Mesendoderm (in vitro differentiated cells): ENCODE data around the gene PANX1.
"Not testable (repeated sequence)": the region's sequence is repeated elsewhere in the genome, so short reads cannot be mapped to it uniquely, and the experiment has no call there.

ENCODE experiments used
- DNase-seq: peaks from one replicate; pipeline ENCODE4 v3.0.0; 2013
- H2AK5ac ChIP-seq: 2 replicates; pipeline ENCODE4 v1.6.1; 2013; ENCODE audit warnings: low read length, inconsistent platforms
- H2BK120ac ChIP-seq: 2 replicates; pipeline ENCODE4 v1.6.1; 2013; ENCODE audit warnings: low read depth, mild to moderate bottlenecking, low read length, moderate library complexity, mixed read lengths
- H2BK15ac ChIP-seq: replicated peaks from 2 replicates; pipeline ENCODE4 v1.6.1; 2013; ENCODE audit warnings: low read depth, mild to moderate bottlenecking, moderate library complexity
- H2BK5ac ChIP-seq: 2 replicates; pipeline ENCODE4 v1.6.1; 2013; ENCODE audit warnings: low read length, inconsistent platforms
- H3K18ac ChIP-seq: 2 replicates; pipeline ENCODE4 v1.6.1; 2013; ENCODE audit warnings: mild to moderate bottlenecking, low read length, mixed read lengths
- H3K23ac ChIP-seq: one replicate; pipeline ENCODE4 v1.6.1; 2013; ENCODE audit warnings: low read length
- H3K27ac ChIP-seq: 2 replicates; pipeline ENCODE4 v1.5.1; 2013; ENCODE audit warnings: low read depth, mild to moderate bottlenecking, inconsistent platforms, low read length, moderate library complexity
- H3K27me3 ChIP-seq: 2 replicates; pipeline ENCODE4 v1.6.1; 2013; ENCODE audit warnings: low read length, control low read depth, mild to moderate bottlenecking, inconsistent platforms; ENCODE audit not compliant: insufficient read depth, poor library complexity
- H3K36me3 ChIP-seq: 2 replicates; pipeline ENCODE4 v1.6.1; 2013; ENCODE audit warnings: low read length, inconsistent platforms; ENCODE audit not compliant: control insufficient read depth, insufficient read depth
- H3K4ac ChIP-seq: one replicate; pipeline ENCODE4 v1.6.1; 2013; ENCODE audit warnings: low read depth, mild to moderate bottlenecking, low read length, moderate library complexity
- H3K4me1 ChIP-seq: 2 replicates; pipeline ENCODE4 v1.6.1; 2013; ENCODE audit warnings: low read depth, low read length, inconsistent platforms; ENCODE audit not compliant: control insufficient read depth
- H3K4me2 ChIP-seq: 2 replicates; pipeline ENCODE4 v1.6.1; 2013; ENCODE audit warnings: low read length
- H3K4me3 ChIP-seq: 2 replicates; pipeline ENCODE4 v1.5.1; 2013; ENCODE audit warnings: mild to moderate bottlenecking, low read length
- H3K56ac ChIP-seq: one replicate; pipeline ENCODE4 v1.6.1; 2013; ENCODE audit warnings: low read length
- H3K79me1 ChIP-seq: 2 replicates; pipeline ENCODE4 v1.6.1; 2013; ENCODE audit warnings: low read length, inconsistent platforms
- H3K79me2 ChIP-seq: 2 replicates; pipeline ENCODE4 v1.6.1; 2013; ENCODE audit warnings: mild to moderate bottlenecking, low read length; ENCODE audit not compliant: control insufficient read depth, insufficient read depth
- H3K9ac ChIP-seq: 2 replicates; pipeline ENCODE4 v1.6.1; 2013; ENCODE audit warnings: low read length, inconsistent platforms
- H4K5ac ChIP-seq: one replicate; pipeline ENCODE4 v1.6.1; 2013; ENCODE audit warnings: low read length
- H4K8ac ChIP-seq: one replicate; pipeline ENCODE4 v1.6.1; 2013; ENCODE audit warnings: low read depth, mild to moderate bottlenecking, control low read depth, low read length, moderate library complexity
- WGBS: extraction: QIAGEN DNeasy Blood & Tissue Kit; methylation state at CpG from one replicate; pipeline ENCODE4 v1.1.7; 2013; ENCODE audit warnings: low lambda C conversion rate, missing lambda C conversion rate; ENCODE audit not compliant: insufficient coverage; ENCODE audit errors: extremely low coverage; 5-methylcytosine and 5-hydroxymethylcytosine counted together

PANX1 gene

GRCh38 chr11:94111241-94111640, 17.4 kb upstream of the PANX1 start:
- Histone ChIP-seq H3K4me2 (no peak overlapping the region), H3K4me1 (no peaks in the 10 kb centered on the region), H3K27me3 (no peaks in the 10 kb centered on the region), H3K56ac (no peak overlapping the region), H3K23ac (no peak overlapping the region), H3K4ac (no peak overlapping the region), H3K36me3 (no peaks in the 10 kb centered on the region), H2BK120ac (no peak overlapping the region), H4K5ac (no peak overlapping the region), H3K18ac (no peak overlapping the region), H2BK5ac (no peak overlapping the region), H3K27ac (no peak overlapping the region), H3K4me3 (no peak overlapping the region), H4K8ac (no peak overlapping the region), H2BK15ac (no peak overlapping the region), H3K9ac (no peak overlapping the region), H3K79me2 (no peaks in the 10 kb centered on the region), H2AK5ac (no peak overlapping the region), H3K79me1 (no peaks in the 10 kb centered on the region)
- no CpG with 5 or more reads among the region's 3 CpGs for WGBS
- no peak for DNase-seq

GRCh38 chr11:94111660-94112059, 17.0 kb upstream of the PANX1 start:
- Histone ChIP-seq H3K18ac (no peak overlapping the region), H2AK5ac (no peak overlapping the region), H2BK15ac (no peak overlapping the region), H3K9ac (no peak overlapping the region), H3K27me3 (no peaks in the 10 kb centered on the region), H3K4ac (no peak overlapping the region), H3K36me3 (no peaks in the 10 kb centered on the region), H3K23ac (no peak overlapping the region), H3K4me2 (no peak overlapping the region), H3K27ac (no peak overlapping the region), H3K4me1 (no peaks in the 10 kb centered on the region), H3K56ac (no peak overlapping the region), H2BK5ac (no peak overlapping the region), H4K8ac (no peak overlapping the region), H3K4me3 (no peak overlapping the region), H2BK120ac (no peak overlapping the region), H3K79me1 (no peaks in the 10 kb centered on the region), H4K5ac (no peak overlapping the region), H3K79me2 (no peaks in the 10 kb centered on the region)
- no CpG with 5 or more reads among the region's 3 CpGs for WGBS
- no peak for DNase-seq

- no CpG with 5 or more reads among the region's 1 CpG for WGBS
- H3K27ac ChIP-seq: no peak overlapping the region
Observed at GRCh38 chr11:94112206-94112953, 16.3 kb upstream of the PANX1 start.

GRCh38 chr11:94117197-94117574, 11.5 kb upstream of the PANX1 start:
- H3K79me1 ChIP-seq: no peaks in the 10 kb centered on the region
- no peak overlapping the region for H3K23ac ChIP-seq
- H3K56ac ChIP-seq: no peak overlapping the region
- no peaks in the 10 kb centered on the region for H3K36me3 ChIP-seq
- H2AK5ac ChIP-seq: no peak overlapping the region
- no peak overlapping the region for H3K4me3 ChIP-seq
- no CpG with 5 or more reads among the region's 1 CpG for WGBS
- no peaks in the 10 kb centered on the region for H3K27me3 ChIP-seq
- H2BK15ac ChIP-seq: no peak overlapping the region
- no peak overlapping the region for H3K27ac ChIP-seq
- no peak overlapping the region for H3K4ac ChIP-seq
- H3K79me2 ChIP-seq: no peaks in the 10 kb centered on the region
- H3K4me2 ChIP-seq: no peak overlapping the region
- H3K18ac ChIP-seq: no peak overlapping the region
- H4K5ac ChIP-seq: no peak overlapping the region
- DNase-seq: no peak
- no peaks in the 10 kb centered on the region for H3K4me1 ChIP-seq
- H2BK120ac ChIP-seq: no peak overlapping the region
- H2BK5ac ChIP-seq: no peak overlapping the region
- no peak overlapping the region for H3K9ac ChIP-seq
- no peak overlapping the region for H4K8ac ChIP-seq

More at GRCh38 chr11:94112206-94112953, 16.3 kb upstream of the PANX1 start:
- Histone ChIP-seq H3K9ac (no peak overlapping the region), H3K27me3 (no peaks in the 10 kb centered on the region), H2AK5ac (no peak overlapping the region), H3K4me3 (no peak overlapping the region), H4K5ac (no peak overlapping the region), H3K36me3 (no peaks in the 10 kb centered on the region), H3K4me2 (no peak overlapping the region), H3K23ac (no peak overlapping the region), H2BK120ac (no peak overlapping the region), H3K79me2 (no peaks in the 10 kb centered on the region), H4K8ac (no peak overlapping the region), H2BK5ac (no peak overlapping the region), H3K79me1 (no peaks in the 10 kb centered on the region), H3K4me1 (no peaks in the 10 kb centered on the region), H3K4ac (no peak overlapping the region), H2BK15ac (no peak overlapping the region), H3K18ac (no peak overlapping the region), H3K56ac (no peak overlapping the region)
- DNase-seq: no peak

- DNase-seq: no peak
- H3K27ac ChIP-seq: no peak overlapping the region
- no peak overlapping the region for H2AK5ac ChIP-seq
- no peak overlapping the region for H2BK15ac ChIP-seq
- H3K23ac ChIP-seq: no peak overlapping the region
- no peaks in the 10 kb centered on the region for H3K27me3 ChIP-seq
- H4K5ac ChIP-seq: no peak overlapping the region
- no peak overlapping the region for H3K18ac ChIP-seq
- H2BK5ac ChIP-seq: no peak overlapping the region
- no peaks in the 10 kb centered on the region for H3K79me1 ChIP-seq
- H3K4me1 ChIP-seq: no peaks in the 10 kb centered on the region
- no peak overlapping the region for H3K56ac ChIP-seq
- H3K4ac ChIP-seq: no peak overlapping the region
- no peak overlapping the region for H2BK120ac ChIP-seq
- no peak overlapping the region for H3K4me3 ChIP-seq
- H3K4me2 ChIP-seq: no peak overlapping the region
- no peaks in the 10 kb centered on the region for H3K36me3 ChIP-seq
- H4K8ac ChIP-seq: no peak overlapping the region
- H3K9ac ChIP-seq: no peak overlapping the region
- no peaks in the 10 kb centered on the region for H3K79me2 ChIP-seq
Observed at GRCh38 chr11:94117871-94118270, 10.8 kb upstream of the PANX1 start.

GRCh38 chr11:94119676-94120075, 9.0 kb upstream of the PANX1 start:
- H3K23ac ChIP-seq, H2BK120ac ChIP-seq, H4K8ac ChIP-seq, H3K9ac ChIP-seq, H3K27ac ChIP-seq, DNase-seq, H3K56ac ChIP-seq, H3K4me3 ChIP-seq, H3K4me1 ChIP-seq, H3K4ac ChIP-seq, H3K79me2 ChIP-seq, H2BK15ac ChIP-seq, H3K79me1 ChIP-seq, H3K18ac ChIP-seq, H3K36me3 ChIP-seq, H4K5ac ChIP-seq, H2AK5ac ChIP-seq, H3K4me2 ChIP-seq, H3K27me3 ChIP-seq, H2BK5ac ChIP-seq: not testable (repeated sequence)
- WGBS: no CpG with 5 or more reads among the region's 6 CpGs
